Measurements from ENCODE around the gene EBF3. TPM values are rescaled to one million over a fixed set of nuclear protein-coding genes. Genes with fewer than 3 reads are reported as not detected.

The EBF3 gene
- total RNA-seq, 1 experiment from 2014 or later = 0.64 TPM

DNA sequence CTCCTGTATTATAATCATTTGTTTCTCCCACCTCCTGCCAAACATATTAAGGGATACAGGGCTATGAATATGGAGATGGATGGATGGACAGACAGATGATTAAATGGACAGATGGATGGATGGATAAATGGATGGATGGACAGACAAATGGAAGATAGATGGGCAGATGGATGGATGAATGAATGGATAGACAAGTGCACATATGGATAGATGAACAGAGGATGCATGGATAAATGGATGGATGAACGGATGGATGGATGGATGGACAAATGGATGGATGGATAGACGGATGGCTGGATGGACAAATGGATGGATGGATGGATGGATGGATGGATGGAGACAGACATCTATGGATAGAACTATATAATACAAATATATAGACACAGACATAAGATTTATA lies 59.8 kb downstream of the EBF3 start:
- ATAC-seq (no peak), DNase-seq (ENCODE audit: low read depth, low spot score) (no peak)
- intact Hi-C loops (cut with micrococcal nuclease; ENCODE audit: unreplicated experiment) (no loop called here), in situ Hi-C loops (cut with HindIII; ENCODE audit: low pct_unique_long_range_greater_than_20kb, low sequenced_read_pairs) (no loop called here)
- no peak for TF ChIP-seq TCF7L2 (IDR thresholded peaks at IDR 0.05; ENCODE audit: low read depth, low read length)
- TF ChIP-seq SIN3A (IDR thresholded peaks at IDR 0.05; ENCODE audit: borderline replicate concordance, insufficient read depth, low read depth, low read length) = no peak
- no peak for TF ChIP-seq POLR2AphosphoS5 (IDR thresholded peaks at IDR 0.05; ENCODE audit: low read depth, low read length)
- TF ChIP-seq, protein P1, sequence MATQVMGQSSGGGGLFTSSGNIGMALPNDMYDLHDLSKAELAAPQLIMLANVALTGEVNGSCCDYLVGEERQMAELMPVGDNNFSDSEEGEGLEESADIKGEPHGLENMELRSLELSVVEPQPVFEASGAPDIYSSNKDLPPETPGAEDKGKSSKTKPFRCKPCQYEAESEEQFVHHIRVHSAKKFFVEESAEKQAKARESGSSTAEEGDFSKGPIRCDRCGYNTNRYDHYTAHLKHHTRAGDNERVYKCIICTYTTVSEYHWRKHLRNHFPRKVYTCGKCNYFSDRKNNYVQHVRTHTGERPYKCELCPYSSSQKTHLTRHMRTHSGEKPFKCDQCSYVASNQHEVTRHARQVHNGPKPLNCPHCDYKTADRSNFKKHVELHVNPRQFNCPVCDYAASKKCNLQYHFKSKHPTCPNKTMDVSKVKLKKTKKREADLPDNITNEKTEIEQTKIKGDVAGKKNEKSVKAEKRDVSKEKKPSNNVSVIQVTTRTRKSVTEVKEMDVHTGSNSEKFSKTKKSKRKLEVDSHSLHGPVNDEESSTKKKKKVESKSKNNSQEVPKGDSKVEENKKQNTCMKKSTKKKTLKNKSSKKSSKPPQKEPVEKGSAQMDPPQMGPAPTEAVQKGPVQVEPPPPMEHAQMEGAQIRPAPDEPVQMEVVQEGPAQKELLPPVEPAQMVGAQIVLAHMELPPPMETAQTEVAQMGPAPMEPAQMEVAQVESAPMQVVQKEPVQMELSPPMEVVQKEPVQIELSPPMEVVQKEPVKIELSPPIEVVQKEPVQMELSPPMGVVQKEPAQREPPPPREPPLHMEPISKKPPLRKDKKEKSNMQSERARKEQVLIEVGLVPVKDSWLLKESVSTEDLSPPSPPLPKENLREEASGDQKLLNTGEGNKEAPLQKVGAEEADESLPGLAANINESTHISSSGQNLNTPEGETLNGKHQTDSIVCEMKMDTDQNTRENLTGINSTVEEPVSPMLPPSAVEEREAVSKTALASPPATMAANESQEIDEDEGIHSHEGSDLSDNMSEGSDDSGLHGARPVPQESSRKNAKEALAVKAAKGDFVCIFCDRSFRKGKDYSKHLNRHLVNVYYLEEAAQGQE (IDR thresholded peaks at IDR 0.05; ENCODE audit: insufficient read depth in 1 of 2, low read depth in 2 of 2, low read length in 1 of 2) = no peak
- TF ChIP-seq, protein P2, sequence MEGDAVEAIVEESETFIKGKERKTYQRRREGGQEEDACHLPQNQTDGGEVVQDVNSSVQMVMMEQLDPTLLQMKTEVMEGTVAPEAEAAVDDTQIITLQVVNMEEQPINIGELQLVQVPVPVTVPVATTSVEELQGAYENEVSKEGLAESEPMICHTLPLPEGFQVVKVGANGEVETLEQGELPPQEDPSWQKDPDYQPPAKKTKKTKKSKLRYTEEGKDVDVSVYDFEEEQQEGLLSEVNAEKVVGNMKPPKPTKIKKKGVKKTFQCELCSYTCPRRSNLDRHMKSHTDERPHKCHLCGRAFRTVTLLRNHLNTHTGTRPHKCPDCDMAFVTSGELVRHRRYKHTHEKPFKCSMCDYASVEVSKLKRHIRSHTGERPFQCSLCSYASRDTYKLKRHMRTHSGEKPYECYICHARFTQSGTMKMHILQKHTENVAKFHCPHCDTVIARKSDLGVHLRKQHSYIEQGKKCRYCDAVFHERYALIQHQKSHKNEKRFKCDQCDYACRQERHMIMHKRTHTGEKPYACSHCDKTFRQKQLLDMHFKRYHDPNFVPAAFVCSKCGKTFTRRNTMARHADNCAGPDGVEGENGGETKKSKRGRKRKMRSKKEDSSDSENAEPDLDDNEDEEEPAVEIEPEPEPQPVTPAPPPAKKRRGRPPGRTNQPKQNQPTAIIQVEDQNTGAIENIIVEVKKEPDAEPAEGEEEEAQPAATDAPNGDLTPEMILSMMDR (IDR thresholded peaks at IDR 0.05) = no peak
- Histone ChIP-seq H3K36me3 (ENCODE audit: control insufficient read depth, insufficient read depth, low read length) (no peaks in the 10 kb centered on the region), H3K4me3 (ENCODE audit: low read depth in 2 of 2, low read length in 2 of 2) (no peak overlapping the region), H3K9me3 (ENCODE audit: control insufficient read depth, insufficient read depth, low read depth, low read length) (no peaks in the 10 kb centered on the region), H3K27me3 (ENCODE audit: control insufficient read depth, insufficient read depth, low read length) (peaks cover 3% of the 10 kb centered on the region; the same call in 1 of the 2 replicates), H3K27ac (ENCODE audit: low read length) (no peak overlapping the region), H3K4me1 (ENCODE audit: control insufficient read depth, insufficient read depth, low read length) (no peaks in the 10 kb centered on the region)
- ChIA-PET CTCF (no interaction called here), POLR2A (no interaction called here)
- no TSS peak for BruUV-seq (replicated peaks)

DNA sequence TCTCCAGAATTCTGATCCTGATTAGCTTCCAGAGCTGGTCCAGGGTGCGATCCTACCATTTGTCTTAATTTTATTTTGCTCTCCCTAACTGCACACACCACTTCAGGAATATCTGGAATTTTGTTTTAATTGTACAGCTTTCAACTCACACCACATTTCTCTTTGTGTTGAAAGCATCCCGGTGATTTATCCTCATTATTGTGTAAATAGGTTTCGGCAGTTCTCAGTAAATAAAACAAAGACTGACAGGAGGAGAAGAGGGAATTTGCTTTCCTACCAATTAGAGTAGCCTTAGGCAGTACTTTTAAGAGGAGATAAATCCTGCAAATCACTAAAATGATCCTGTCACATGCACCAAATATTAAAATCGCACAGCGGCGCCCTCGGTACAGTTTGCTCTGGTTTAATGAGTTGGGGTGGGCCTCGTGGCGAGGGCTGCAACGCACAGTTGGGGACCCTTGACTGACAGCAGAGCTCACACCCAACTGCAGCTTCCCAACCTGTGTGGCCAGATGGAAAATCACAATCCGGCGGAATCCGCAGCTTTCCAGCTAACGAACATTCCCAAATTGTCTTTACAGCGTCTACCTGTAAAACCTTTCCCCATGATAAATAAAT lies 62.6 kb downstream of the EBF3 start:
- no peak for ATAC-seq
- H3K4me1 ChIP-seq (ENCODE audit: control insufficient read depth, insufficient read depth, low read length) = no peaks in the 10 kb centered on the region
- no peak for DNase-seq (ENCODE audit: low read depth, low spot score)
- in situ Hi-C loops (cut with HindIII; ENCODE audit: low pct_unique_long_range_greater_than_20kb, low sequenced_read_pairs) = no loop called here
- ChIA-PET CTCF (no interaction called here), POLR2A (no interaction called here)
- H3K9me3 ChIP-seq (ENCODE audit: control insufficient read depth, insufficient read depth, low read depth, low read length) = no peaks in the 10 kb centered on the region
- intact Hi-C loops (cut with micrococcal nuclease; ENCODE audit: unreplicated experiment) = no loop called here
- H3K27me3 ChIP-seq (ENCODE audit: control insufficient read depth, insufficient read depth, low read length) = peaks cover 3% of the 10 kb centered on the region; the same call in 1 of the 2 replicates
- no TSS peak for BruUV-seq (replicated peaks)
- no peak overlapping the region for H3K27ac ChIP-seq (ENCODE audit: low read length)
- no peak overlapping the region for H3K4me3 ChIP-seq (ENCODE audit: low read depth in 2 of 2, low read length in 2 of 2)
- TF ChIP-seq TCF7L2 (IDR thresholded peaks at IDR 0.05; ENCODE audit: low read depth, low read length) = no peak
- TF ChIP-seq, protein P2 (IDR thresholded peaks at IDR 0.05) = no peak
- no peak for TF ChIP-seq POLR2AphosphoS5 (IDR thresholded peaks at IDR 0.05; ENCODE audit: low read depth, low read length)
- TF ChIP-seq SIN3A (IDR thresholded peaks at IDR 0.05; ENCODE audit: borderline replicate concordance, insufficient read depth, low read depth, low read length) = no peak
- TF ChIP-seq, protein P1 (IDR thresholded peaks at IDR 0.05; ENCODE audit: insufficient read depth in 1 of 2, low read depth in 2 of 2, low read length in 1 of 2) = no peak
- no peaks in the 10 kb centered on the region for H3K36me3 ChIP-seq (ENCODE audit: control insufficient read depth, insufficient read depth, low read length)
